Left lung (tissue), 10 donors: ENCODE data around the gene GALNT4. TPM values are rescaled to one million over a fixed set of nuclear protein-coding genes. Genes with fewer than 3 reads are reported as not detected.

Experiments used
- ATAC-seq: fragments of 200-7000 bp; cut with Tn5 transposase; one replicate; pipeline ENCODE4 v1.9.1; 2020; ENCODE audit warnings: moderate library complexity
- DNase-seq, 4 donors: peaks; one replicate each; pipeline ENCODE4 v3.0.0-alpha.2; 2013 to 2020
- H3K27ac ChIP-seq, 2 donors: fragments of 200-600 bp; sonication (generic) in 1 of 2; one replicate each; pipeline versions ENCODE4 v1.5.0 to v1.8.0; 2020 to 2021
- H3K27me3 ChIP-seq, 2 donors: fragments of 200-600 bp; sonication (generic) in 1 of 2; one replicate each; pipeline versions ENCODE4 v1.5.0 to v1.8.0; 2020 to 2021
- H3K36me3 ChIP-seq, 2 donors: fragments of 200-600 bp; sonication (generic) in 1 of 2; one replicate each; pipeline versions ENCODE4 v1.5.0 to v1.8.0; 2020 to 2021
- H3K4me1 ChIP-seq, 2 donors: fragments of 200-600 bp; one replicate each; pipeline ENCODE4 v1.8.0; 2021
- H3K4me3 ChIP-seq, 2 donors: fragments of 200-600 bp; sonication (generic) in 1 of 2; one replicate each; pipeline versions ENCODE4 v1.5.0 to v1.8.0; 2020 to 2021; ENCODE audit warnings: mild to moderate bottlenecking in 1 of 2
- H3K9me3 ChIP-seq, 2 donors: fragments of 200-600 bp; sonication (generic) in 1 of 2; one replicate each; pipeline versions ENCODE4 v1.5.0 to v1.8.0; 2020 to 2021
- intact Hi-C, 2 donors: fragments of 100-400 bp; cut with DNase I; formaldehyde crosslinking; loops; one replicate each; pipeline versions ENCODE4 v1.11.2 to v1.14.2; 2022
- polyA plus RNA-seq, 6 donors: library from polyadenylated mRNA; unstranded; fragments of 120-200 nt; gene quantifications; one replicate each; pipeline ENCODE4 v1.2.1, GENCODE V29; 2013; ENCODE audit not compliant: insufficient read length in 6 of 6
- total RNA-seq, 2 donors: library from RNA; stranded (reverse); fragmentation: NEBNext Ultra II Directional; extraction: Animal tissue kit (Norgen Biotek cat#: 25700); gene quantifications; one replicate each; pipeline ENCODE4 v1.2.1, GENCODE V29; 2021
- TF ChIP-seq, protein P1 (sequence below), 2 donors: fragments of 200-600 bp; sonication (generic) in 1 of 2; IDR thresholded peaks; one replicate each; pipeline versions ENCODE4 v1.5.0 to v1.8.0; 2021; ENCODE audit warnings: antibody characterized with exemption in 2 of 2
- donor health status: DM: no; HTN: yes; CAD: no.
- donor health status: DM: no; HTN: no; CAD: no.

GALNT4 gene
- total and polyA plus RNA-seq, 8 donors, result 6.6 to 10.2 (median 7.9) TPM

DNA sequence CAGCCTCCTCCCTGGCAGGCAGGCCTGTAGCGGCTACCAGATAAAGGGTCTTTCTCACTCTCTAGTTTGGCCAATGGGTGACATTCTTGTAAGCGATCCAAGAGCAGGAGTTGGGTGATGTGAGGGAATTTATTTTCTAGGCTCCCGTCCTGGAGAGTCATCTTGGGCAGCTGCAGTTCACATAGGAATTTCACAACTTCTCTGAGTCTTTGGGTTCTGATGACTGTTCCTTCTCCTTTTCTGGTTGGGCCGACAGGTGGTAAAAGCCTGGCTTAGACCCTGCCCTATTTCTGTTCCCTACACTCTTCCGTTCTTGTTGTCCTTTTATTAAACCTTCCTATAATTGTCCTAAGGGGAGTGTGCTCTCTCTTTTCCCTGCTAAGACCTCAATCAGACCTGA is 43.9 kb upstream of the GALNT4 start:
- Histone ChIP-seq H3K4me3 (no peak overlapping the region), H3K27me3 (no peaks in the 10 kb centered on the region), H3K4me1 (no peaks in the 10 kb centered on the region), H3K36me3 (no peaks in the 10 kb centered on the region), H3K9me3 (no peaks in the 10 kb centered on the region), H3K27ac (no peak overlapping the region)
- no peak for DNase-seq
- TF ChIP-seq, protein P1, sequence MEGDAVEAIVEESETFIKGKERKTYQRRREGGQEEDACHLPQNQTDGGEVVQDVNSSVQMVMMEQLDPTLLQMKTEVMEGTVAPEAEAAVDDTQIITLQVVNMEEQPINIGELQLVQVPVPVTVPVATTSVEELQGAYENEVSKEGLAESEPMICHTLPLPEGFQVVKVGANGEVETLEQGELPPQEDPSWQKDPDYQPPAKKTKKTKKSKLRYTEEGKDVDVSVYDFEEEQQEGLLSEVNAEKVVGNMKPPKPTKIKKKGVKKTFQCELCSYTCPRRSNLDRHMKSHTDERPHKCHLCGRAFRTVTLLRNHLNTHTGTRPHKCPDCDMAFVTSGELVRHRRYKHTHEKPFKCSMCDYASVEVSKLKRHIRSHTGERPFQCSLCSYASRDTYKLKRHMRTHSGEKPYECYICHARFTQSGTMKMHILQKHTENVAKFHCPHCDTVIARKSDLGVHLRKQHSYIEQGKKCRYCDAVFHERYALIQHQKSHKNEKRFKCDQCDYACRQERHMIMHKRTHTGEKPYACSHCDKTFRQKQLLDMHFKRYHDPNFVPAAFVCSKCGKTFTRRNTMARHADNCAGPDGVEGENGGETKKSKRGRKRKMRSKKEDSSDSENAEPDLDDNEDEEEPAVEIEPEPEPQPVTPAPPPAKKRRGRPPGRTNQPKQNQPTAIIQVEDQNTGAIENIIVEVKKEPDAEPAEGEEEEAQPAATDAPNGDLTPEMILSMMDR (IDR thresholded peaks at IDR 0.05), result no peak
- ATAC-seq, result peak; percentile 48
- intact Hi-C loops, result no loop called here

DNA sequence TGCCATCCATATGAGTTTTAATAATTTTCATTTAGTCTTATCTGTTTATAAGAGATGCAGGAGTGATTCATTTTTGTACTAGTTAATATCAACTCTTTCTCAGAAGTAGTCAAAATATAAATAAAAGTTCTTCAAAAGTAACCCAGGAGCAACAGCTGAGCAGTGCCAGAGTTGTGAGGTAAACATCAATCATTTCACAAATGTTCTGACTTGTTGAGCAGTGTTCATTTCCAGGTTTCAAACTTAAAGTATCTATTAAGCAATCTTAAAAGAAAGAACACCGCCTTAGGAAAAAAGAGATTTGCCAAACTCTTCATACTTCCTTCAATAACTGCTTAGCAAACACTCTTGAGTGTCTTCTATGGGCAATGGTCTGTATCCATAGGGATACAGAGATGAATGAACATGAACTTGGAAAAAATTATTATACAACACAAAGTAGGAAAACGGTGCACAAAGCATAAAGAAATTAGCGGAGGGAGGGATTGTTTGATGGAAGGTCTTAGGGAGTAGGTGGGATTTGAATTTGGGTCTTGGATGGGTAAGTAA is 43.2 kb upstream of the GALNT4 start:
- no peaks in the 10 kb centered on the region for H3K4me1 ChIP-seq
- no peaks in the 10 kb centered on the region for H3K36me3 ChIP-seq
- no peak overlapping the region for H3K4me3 ChIP-seq
- DNase-seq, result no peak
- intact Hi-C loops, result no loop called here
- H3K27ac ChIP-seq, result no peak overlapping the region
- no peaks in the 10 kb centered on the region for H3K27me3 ChIP-seq
- H3K9me3 ChIP-seq, result no peaks in the 10 kb centered on the region
- TF ChIP-seq, protein P1 (IDR thresholded peaks at IDR 0.05), result no peak
- peak; percentile 74 for ATAC-seq

DNA sequence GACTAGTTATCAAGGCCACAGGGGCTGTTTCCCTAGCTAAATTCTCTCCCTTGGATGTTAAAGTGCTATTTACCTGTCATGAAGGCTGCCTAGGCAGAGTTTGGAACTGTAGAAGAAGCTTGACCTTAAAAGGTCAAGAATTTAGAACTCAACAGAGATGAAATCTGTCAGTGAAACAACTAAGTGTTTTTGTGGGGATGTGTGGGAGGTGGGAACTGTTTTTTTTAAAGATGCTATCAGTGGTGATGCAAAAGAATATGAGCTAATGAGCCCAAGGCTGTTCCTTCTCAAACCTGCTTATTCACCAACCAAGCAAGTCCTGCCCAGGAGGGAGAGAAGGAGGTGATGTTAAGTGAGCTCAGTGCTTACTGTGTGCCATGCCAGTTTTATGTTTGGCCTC is 42.0 kb upstream of the GALNT4 start:
- no peak for DNase-seq
- Histone ChIP-seq H3K4me3 (no peak overlapping the region), H3K4me1 (no peaks in the 10 kb centered on the region), H3K9me3 (no peaks in the 10 kb centered on the region), H3K36me3 (no peaks in the 10 kb centered on the region), H3K27ac (no peak overlapping the region), H3K27me3 (no peaks in the 10 kb centered on the region)
- intact Hi-C loops, result no loop called here
- TF ChIP-seq, protein P1 (IDR thresholded peaks at IDR 0.05), result no peak
- no peak for ATAC-seq

DNA sequence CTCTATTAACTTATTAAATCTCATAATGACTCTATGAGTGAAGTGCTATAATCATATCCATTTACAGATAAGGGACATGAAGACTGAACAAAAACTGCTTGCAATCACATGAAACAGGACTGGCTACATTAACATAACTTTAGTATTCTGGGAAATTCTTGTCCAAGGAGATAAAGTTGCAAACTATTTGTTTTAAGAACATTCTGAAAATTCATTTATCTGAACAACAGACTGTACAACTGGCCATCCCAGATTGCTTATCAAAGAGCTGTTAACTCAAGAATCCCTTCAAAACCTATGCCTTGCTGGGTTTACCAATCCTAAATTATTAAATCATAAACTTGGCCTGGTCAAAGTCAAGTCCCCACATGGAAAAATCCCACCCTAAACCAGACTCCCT is 40.4 kb upstream of the GALNT4 start:
- Histone ChIP-seq H3K4me3 (no peak overlapping the region), H3K9me3 (no peaks in the 10 kb centered on the region), H3K36me3 (no peaks in the 10 kb centered on the region), H3K4me1 (no peaks in the 10 kb centered on the region), H3K27ac (no peak overlapping the region), H3K27me3 (no peaks in the 10 kb centered on the region)
- intact Hi-C loops, result no loop called here
- no peak for ATAC-seq
- DNase-seq, result no peak
- TF ChIP-seq, protein P1 (IDR thresholded peaks at IDR 0.05), result no peak

DNA sequence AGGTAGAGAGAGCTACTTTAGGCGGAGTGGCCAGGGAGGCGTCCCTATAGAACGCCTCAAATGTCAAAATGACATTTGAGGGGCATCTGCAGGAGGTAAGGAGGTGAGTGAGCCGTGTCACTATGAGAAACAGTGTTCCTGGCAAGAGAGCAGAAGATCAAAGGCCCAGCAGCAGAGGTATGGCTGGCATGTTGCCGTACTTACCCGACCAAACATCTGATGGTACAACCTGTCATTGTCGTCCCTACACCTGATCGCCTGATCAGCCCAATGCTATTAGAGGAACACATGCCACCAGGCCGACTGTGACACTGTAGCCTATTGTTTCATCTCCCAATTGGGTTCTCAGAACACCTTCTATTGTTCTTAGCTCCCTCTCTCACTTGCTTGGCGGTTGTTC is 35.2 kb upstream of the GALNT4 start:
- Histone ChIP-seq H3K9me3 (no peaks in the 10 kb centered on the region), H3K27ac (no peak overlapping the region), H3K4me3 (no peak overlapping the region), H3K4me1 (no peaks in the 10 kb centered on the region), H3K27me3 (no peaks in the 10 kb centered on the region), H3K36me3 (no peaks in the 10 kb centered on the region)
- intact Hi-C loops, result no loop called here
- ATAC-seq, result no peak
- no peak for DNase-seq
- TF ChIP-seq, protein P1 (IDR thresholded peaks at IDR 0.05), result no peak
